Astrocyte (in vitro differentiated cells and primary cell): ENCODE results near the gene SH2B3.

Source experiments
- CTCF ChIP-seq: IDR thresholded peaks from 2 replicates; pipeline ENCODE4 v1.5.1; 2011; ENCODE audit warnings: low read depth, mild to moderate bottlenecking, inconsistent platforms, low read length, moderate library complexity; ENCODE audit not compliant: insufficient read depth
- EZH2 ChIP-seq: IDR thresholded peaks from 2 replicates; pipeline ENCODE4 v1.6.1; 2012; ENCODE audit warnings: mild to moderate bottlenecking, low read length, inconsistent platforms; ENCODE audit not compliant: insufficient read depth

DNA sequence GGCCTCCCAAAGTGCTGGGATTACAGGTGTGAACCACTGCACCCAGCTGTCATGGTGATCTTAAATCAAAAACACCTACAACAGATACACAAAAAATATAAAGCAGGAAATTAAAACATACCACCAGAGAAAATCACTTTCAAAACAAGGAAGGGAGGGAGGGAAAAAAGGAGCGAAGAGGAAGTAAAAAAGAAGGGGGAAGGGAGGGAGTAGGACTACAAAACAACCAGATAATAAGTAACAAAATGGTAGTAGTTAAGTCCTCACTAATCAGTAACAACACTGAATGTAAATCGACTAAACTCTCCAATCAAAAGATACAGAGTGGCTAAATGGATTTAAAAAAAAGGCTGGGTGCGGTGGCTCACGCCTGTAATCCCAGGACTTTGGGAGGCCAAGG, 89.0 kb downstream of the SH2B3 start:
- TF ChIP-seq CTCF, result no peak
- no peak for TF ChIP-seq EZH2
